OCI-LY1 (cell line): ENCODE data around the gene IL21.

Experiments
- H2AFZ ChIP-seq: fragments of 200-600 bp; sonication (generic), shearing (Covaris generic); 2 replicates; pipeline ENCODE4 v1.6.0; 2014; ENCODE audit warnings: antibody characterized with exemption, mild to moderate bottlenecking, low read length
- H3F3A ChIP-seq: fragments of 200-600 bp; sonication (generic), shearing (Covaris generic); 2 replicates; pipeline ENCODE4 v1.6.0; 2014; ENCODE audit warnings: mild to moderate bottlenecking, antibody characterized with exemption, low read length, moderate library complexity; ENCODE audit not compliant: insufficient read depth
- H3K27ac ChIP-seq: fragments of 200-600 bp; sonication (generic); 2 replicates; pipeline ENCODE4 v1.5.1; 2014; ENCODE audit warnings: low read length, mixed run types, mild to moderate bottlenecking, low read depth; ENCODE audit not compliant: poor library complexity, severe bottlenecking
- H3K27me3 ChIP-seq: fragments of 200-600 bp; sonication (generic); 2 replicates; pipeline ENCODE4 v1.6.0; 2014; ENCODE audit warnings: antibody characterized with exemption, mild to moderate bottlenecking, low read length, moderate library complexity; ENCODE audit not compliant: insufficient read depth
- H3K36me3 ChIP-seq: fragments of 200-600 bp; sonication (generic); 2 replicates; pipeline ENCODE4 v1.6.1; 2014; ENCODE audit warnings: mild to moderate bottlenecking, antibody characterized with exemption, low read length, moderate library complexity, mixed read lengths; ENCODE audit not compliant: insufficient read depth
- H3K4me1 ChIP-seq: fragments of 200-600 bp; sonication (generic); 2 replicates; pipeline ENCODE4 v1.5.1; 2014; ENCODE audit warnings: mild to moderate bottlenecking, low read length, moderate library complexity; ENCODE audit not compliant: insufficient read depth, severe bottlenecking
- H3K4me2 ChIP-seq: fragments of 200-600 bp; sonication (generic), shearing (Covaris generic); 2 replicates; pipeline ENCODE4 v1.6.1; 2014; ENCODE audit warnings: low read length
- H3K4me3 ChIP-seq: fragments of 200-600 bp; sonication (generic); 2 replicates; pipeline ENCODE4 v1.5.1; 2014; ENCODE audit warnings: low read length, low read depth, mild to moderate bottlenecking, mixed read lengths; ENCODE audit not compliant: poor library complexity, severe bottlenecking
- H3K79me2 ChIP-seq: fragments of 200-600 bp; shearing (Covaris generic); 2 replicates; pipeline ENCODE4 v1.6.1; 2016; ENCODE audit warnings: mixed run types, low read length, mixed read lengths; ENCODE audit not compliant: insufficient read depth
- H3K9ac ChIP-seq: fragments of 200-600 bp; sonication (generic), shearing (Covaris generic); 2 replicates; pipeline ENCODE4 v1.6.1; 2014; ENCODE audit warnings: mild to moderate bottlenecking, low read length, mixed read lengths
- H3K9me2 ChIP-seq: fragments of 200-600 bp; sonication (generic), shearing (Covaris generic); 2 replicates; pipeline ENCODE4 v1.6.1; 2014; ENCODE audit warnings: low read depth, mild to moderate bottlenecking, low read length, mixed read lengths
- H3K9me3 ChIP-seq: fragments of 200-600 bp; shearing (Covaris generic); 2 replicates; pipeline ENCODE4 v1.6.1; 2014; ENCODE audit warnings: low read length, mixed read lengths
- H4K20me1 ChIP-seq: fragments of 200-600 bp; sonication (generic), shearing (Covaris generic); 2 replicates; pipeline ENCODE4 v1.6.0; 2016; ENCODE audit warnings: mild to moderate bottlenecking, low read length; ENCODE audit not compliant: insufficient read depth
- EZH2 ChIP-seq: fragments of 200-600 bp; sonication (generic), shearing (Covaris generic); IDR thresholded peaks from 2 replicates; pipeline ENCODE4 v1.8.0; 2017; ENCODE audit warnings: borderline replicate concordance, mixed run types, mild to moderate bottlenecking, antibody characterized with exemption, low read length, moderate library complexity, mixed read lengths
- TF ChIP-seq, protein P1 (sequence below): fragments of 200-600 bp; sonication (generic), shearing (Covaris generic); IDR thresholded peaks from 2 replicates; pipeline ENCODE4 v1.5.1; 2017; ENCODE audit warnings: mild to moderate bottlenecking, antibody characterized with exemption, low read length, moderate library complexity, mixed read lengths

The IL21 gene

DNA sequence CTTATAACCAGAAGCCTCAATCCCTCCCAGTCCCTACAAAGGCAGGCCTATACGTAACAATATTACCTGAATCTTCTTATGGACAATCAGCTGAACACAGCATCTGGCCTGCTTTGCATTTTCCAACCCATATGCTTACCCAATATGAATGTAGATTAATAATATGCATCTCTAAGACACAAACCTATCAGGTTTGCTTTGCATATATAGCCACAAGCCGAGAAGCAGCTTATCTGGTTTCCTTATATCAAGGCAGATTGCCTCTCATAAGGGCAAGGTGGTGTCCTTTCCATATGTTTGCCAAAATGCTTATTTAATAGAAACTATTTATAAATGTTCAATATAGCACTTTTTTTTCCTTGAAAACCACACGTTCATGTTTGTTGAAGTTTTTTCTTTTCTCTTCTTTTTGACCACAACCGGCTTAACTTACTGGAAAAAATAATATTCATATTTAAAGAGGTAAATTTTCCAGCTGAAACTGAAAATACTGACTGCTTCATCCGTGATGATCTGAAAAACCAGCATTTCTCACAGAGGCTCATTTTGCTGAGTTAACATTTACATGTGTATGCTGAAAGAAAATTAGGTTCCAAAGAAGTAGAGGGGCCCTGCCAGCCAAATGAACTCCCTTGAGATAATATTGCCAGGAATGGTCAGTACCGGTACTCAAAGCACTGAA, 3.8 kb downstream of the IL21 start:
- Histone ChIP-seq H3K4me1 (no peaks in the 10 kb centered on the region), H3K9ac (no peak overlapping the region), H3K4me3 (no peak overlapping the region), H3K4me2 (no peak overlapping the region), H4K20me1 (no peaks in the 10 kb centered on the region), H3K27me3 (no peaks in the 10 kb centered on the region), H2AFZ (no peak overlapping the region), H3K79me2 (no peaks in the 10 kb centered on the region), H3K9me2 (no peaks in the 10 kb centered on the region), H3K36me3 (no peaks in the 10 kb centered on the region), H3K9me3 (no peaks in the 10 kb centered on the region), H3K27ac (no peak overlapping the region), H3F3A (0 out of 2 replicates have a peak, but pooled peaks cover 3% of the 10 kb centered on the region)
- TF ChIP-seq EZH2, result no peak
- TF ChIP-seq, protein P1, sequence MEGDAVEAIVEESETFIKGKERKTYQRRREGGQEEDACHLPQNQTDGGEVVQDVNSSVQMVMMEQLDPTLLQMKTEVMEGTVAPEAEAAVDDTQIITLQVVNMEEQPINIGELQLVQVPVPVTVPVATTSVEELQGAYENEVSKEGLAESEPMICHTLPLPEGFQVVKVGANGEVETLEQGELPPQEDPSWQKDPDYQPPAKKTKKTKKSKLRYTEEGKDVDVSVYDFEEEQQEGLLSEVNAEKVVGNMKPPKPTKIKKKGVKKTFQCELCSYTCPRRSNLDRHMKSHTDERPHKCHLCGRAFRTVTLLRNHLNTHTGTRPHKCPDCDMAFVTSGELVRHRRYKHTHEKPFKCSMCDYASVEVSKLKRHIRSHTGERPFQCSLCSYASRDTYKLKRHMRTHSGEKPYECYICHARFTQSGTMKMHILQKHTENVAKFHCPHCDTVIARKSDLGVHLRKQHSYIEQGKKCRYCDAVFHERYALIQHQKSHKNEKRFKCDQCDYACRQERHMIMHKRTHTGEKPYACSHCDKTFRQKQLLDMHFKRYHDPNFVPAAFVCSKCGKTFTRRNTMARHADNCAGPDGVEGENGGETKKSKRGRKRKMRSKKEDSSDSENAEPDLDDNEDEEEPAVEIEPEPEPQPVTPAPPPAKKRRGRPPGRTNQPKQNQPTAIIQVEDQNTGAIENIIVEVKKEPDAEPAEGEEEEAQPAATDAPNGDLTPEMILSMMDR, result no peak

DNA sequence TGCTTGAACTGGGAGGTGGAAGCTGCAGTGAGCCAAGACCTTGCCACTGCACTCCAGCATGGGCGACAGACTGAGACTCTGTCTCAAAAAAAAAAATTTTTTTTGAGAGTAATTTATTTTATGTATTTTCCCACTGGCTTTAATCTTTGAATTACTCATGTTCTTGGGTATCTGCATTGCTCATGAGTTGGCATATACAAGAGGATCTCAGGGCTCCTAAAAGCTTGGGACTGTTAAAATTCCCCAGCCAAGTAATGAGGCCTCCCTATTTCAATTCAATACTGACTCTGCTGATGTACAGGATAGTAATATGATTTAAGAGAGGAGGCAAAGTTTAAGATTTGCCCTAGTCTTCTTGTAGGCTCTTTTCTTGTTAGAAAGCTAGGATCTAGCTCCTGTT, 6.2 kb downstream of the IL21 start:
- no peak overlapping the region for H3K27ac ChIP-seq
- no peaks in the 10 kb centered on the region for H3K36me3 ChIP-seq
- 0 out of 2 replicates have a peak, but pooled peaks cover 3% of the 10 kb centered on the region for H3F3A ChIP-seq
- H3K4me2 ChIP-seq, result no peak overlapping the region
- H2AFZ ChIP-seq, result no peak overlapping the region
- H4K20me1 ChIP-seq, result no peaks in the 10 kb centered on the region
- no peaks in the 10 kb centered on the region for H3K79me2 ChIP-seq
- no peaks in the 10 kb centered on the region for H3K9me3 ChIP-seq
- no peak overlapping the region for H3K9ac ChIP-seq
- no peak for TF ChIP-seq EZH2
- TF ChIP-seq, protein P1, result no peak
- H3K9me2 ChIP-seq, result no peaks in the 10 kb centered on the region
- H3K27me3 ChIP-seq, result no peaks in the 10 kb centered on the region
- no peak overlapping the region for H3K4me3 ChIP-seq
- no peaks in the 10 kb centered on the region for H3K4me1 ChIP-seq

DNA sequence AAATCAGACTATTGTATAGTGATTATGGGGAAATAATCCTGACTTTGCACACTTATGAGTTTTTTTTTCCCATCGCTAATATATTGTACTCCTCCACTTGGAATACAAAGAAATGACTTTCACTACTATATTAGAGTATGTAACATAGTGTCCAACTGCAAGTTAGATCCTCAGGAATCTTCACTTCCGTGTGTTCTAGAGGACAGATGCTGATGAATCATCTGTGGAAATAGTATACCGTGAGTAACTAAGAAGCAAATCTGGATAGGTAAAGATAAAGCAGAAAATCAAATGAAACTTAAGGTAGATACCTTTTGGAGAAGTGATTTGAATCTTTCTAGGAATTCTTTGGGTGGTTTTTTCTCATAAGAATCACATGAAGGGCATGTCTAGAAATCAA, 8.3 kb downstream of the IL21 start:
- TF ChIP-seq, protein P1, result no peak
- TF ChIP-seq EZH2, result no peak
- Histone ChIP-seq H3K27me3 (no peaks in the 10 kb centered on the region), H2AFZ (no peak overlapping the region), H3K4me2 (no peak overlapping the region), H3K36me3 (no peaks in the 10 kb centered on the region), H3K9me3 (no peaks in the 10 kb centered on the region), H3K9me2 (no peaks in the 10 kb centered on the region), H3K27ac (no peak overlapping the region), H4K20me1 (no peaks in the 10 kb centered on the region), H3K4me1 (no peaks in the 10 kb centered on the region), H3K9ac (no peak overlapping the region), H3K79me2 (no peaks in the 10 kb centered on the region), H3K4me3 (no peak overlapping the region), H3F3A (0 out of 2 replicates have a peak, but pooled peaks cover 3% of the 10 kb centered on the region)
